Nephron progenitor cell (in vitro differentiated cells): ENCODE measurements around the gene FOXP1.
"Not testable (repeated sequence)": the region's sequence is repeated elsewhere in the genome, so short reads cannot be mapped to it uniquely, and the experiment has no call there.

Experiments used
- DNase-seq: peaks from one replicate; pipeline ENCODE4 v3.0.0; 2021
- H3K27ac Mint-ChIP-seq: 2 replicates; pipeline ENCODE4 v1.8.0; 2021; ENCODE audit warnings: mild to moderate bottlenecking, moderate library complexity, mixed read lengths
- H3K27me3 Mint-ChIP-seq: 2 replicates; pipeline ENCODE4 v1.8.0; 2021; ENCODE audit warnings: mild to moderate bottlenecking, low read depth, mixed read lengths; ENCODE audit not compliant: poor library complexity
- H3K36me3 Mint-ChIP-seq: 2 replicates; pipeline ENCODE4 v1.8.0; 2021; ENCODE audit warnings: low read depth, mixed read lengths
- H3K4me1 Mint-ChIP-seq: 2 replicates; pipeline ENCODE4 v1.8.0; 2021; ENCODE audit warnings: mixed read lengths
- H3K4me3 Mint-ChIP-seq: 2 replicates; pipeline ENCODE4 v1.8.0; 2021; ENCODE audit warnings: mild to moderate bottlenecking, moderate library complexity, mixed read lengths
- H3K9me3 Mint-ChIP-seq: 2 replicates; pipeline ENCODE4 v1.8.0; 2021; ENCODE audit warnings: mild to moderate bottlenecking, moderate library complexity, mixed read lengths
- TF ChIP-seq, protein P1 (sequence below): fragments of 200-600 bp; sonication (generic); IDR thresholded peaks from 2 replicates; pipeline ENCODE4 v1.5.0; 2021; ENCODE audit warnings: antibody characterized with exemption

Gene FOXP1

DNA sequence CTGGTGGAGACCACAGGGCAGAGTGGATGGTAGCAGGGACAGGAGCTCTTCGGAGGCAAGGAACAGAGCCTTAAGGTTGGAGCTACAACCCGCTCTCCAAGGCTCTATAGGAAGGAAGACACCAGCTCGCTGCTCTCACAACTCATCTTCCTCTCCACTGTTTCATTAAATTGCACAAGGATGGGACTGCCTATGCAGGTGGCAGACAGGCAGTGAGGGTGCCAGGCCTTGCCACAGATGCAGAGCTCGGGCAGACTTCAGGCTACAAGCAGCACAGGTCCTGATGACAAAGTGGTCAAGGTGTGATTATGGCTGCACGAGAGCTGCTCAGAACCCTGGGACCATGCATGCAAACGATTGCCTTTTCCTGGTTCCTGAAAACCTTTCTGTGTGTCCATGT, 144.6 kb downstream of the FOXP1 start:
- Mint-ChIP-seq H3K27me3 (peaks cover 10% of the 10 kb centered on the region), H3K36me3 (peaks cover 37% of the 10 kb centered on the region), H3K27ac (no peak overlapping the region), H3K4me3 (no peak overlapping the region), H3K9me3 (peaks cover 25% of the 10 kb centered on the region), H3K4me1 (peaks cover 24% of the 10 kb centered on the region)
- TF ChIP-seq, protein P1, sequence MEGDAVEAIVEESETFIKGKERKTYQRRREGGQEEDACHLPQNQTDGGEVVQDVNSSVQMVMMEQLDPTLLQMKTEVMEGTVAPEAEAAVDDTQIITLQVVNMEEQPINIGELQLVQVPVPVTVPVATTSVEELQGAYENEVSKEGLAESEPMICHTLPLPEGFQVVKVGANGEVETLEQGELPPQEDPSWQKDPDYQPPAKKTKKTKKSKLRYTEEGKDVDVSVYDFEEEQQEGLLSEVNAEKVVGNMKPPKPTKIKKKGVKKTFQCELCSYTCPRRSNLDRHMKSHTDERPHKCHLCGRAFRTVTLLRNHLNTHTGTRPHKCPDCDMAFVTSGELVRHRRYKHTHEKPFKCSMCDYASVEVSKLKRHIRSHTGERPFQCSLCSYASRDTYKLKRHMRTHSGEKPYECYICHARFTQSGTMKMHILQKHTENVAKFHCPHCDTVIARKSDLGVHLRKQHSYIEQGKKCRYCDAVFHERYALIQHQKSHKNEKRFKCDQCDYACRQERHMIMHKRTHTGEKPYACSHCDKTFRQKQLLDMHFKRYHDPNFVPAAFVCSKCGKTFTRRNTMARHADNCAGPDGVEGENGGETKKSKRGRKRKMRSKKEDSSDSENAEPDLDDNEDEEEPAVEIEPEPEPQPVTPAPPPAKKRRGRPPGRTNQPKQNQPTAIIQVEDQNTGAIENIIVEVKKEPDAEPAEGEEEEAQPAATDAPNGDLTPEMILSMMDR = no peak
- no peak for DNase-seq

DNA sequence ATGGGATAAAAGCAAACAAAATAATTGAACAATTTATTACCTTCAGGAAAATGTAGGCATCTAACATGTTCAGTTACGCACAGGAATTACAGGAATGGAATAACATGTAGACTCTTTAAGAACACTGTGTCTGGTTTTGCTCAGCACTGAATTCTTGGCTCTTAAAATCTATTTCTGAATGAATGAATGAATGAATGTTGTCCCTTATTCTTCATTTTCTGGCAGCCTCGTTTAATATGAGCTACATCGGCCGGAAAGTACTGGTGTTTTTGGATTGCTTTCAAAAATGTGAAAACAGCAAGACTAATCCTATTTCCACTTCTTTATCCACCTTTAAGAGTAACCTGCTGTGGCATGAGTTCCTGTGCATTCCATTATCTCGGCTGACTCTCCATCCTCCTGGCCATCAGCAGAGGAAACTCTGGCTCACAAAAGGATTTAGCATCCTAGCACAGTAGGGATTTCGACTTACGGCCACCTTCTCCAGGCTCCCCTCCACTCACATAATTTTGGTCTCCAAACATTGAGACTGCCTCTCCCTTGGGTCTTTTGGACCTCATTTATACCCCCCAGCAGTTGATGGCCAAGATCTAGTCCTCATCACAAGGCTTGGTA, 145.3 kb downstream of the FOXP1 start:
- H3K27me3 Mint-ChIP-seq = peaks cover 8% of the 10 kb centered on the region
- H3K4me3 Mint-ChIP-seq = no peak overlapping the region
- no peak overlapping the region for H3K27ac Mint-ChIP-seq
- peaks cover 25% of the 10 kb centered on the region for H3K9me3 Mint-ChIP-seq
- H3K36me3 Mint-ChIP-seq = peaks cover 37% of the 10 kb centered on the region
- H3K4me1 Mint-ChIP-seq = peaks cover 29% of the 10 kb centered on the region
- TF ChIP-seq, protein P1 = no peak
- DNase-seq = no peak

DNA sequence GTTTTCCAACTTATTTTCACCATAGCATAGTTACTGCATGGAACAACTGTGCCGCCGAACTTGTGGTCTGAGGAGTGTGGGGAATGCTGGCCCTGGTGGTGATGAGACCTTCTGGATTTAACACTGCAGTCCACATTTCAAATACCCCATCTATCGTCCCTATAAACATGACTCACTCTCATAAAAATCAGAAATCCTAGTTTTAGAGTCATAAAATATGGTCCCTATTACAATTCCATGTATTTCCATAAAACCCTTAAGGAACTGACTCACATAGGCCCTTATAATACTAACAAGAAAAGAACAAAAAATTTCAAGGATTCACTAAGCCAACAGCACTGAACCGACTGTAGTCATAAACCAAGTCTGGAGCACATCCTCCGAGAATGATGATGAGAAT, 147.2 kb downstream of the FOXP1 start:
- peaks cover 37% of the 10 kb centered on the region for H3K36me3 Mint-ChIP-seq
- DNase-seq = no peak
- H3K9me3 Mint-ChIP-seq = peaks cover 25% of the 10 kb centered on the region
- H3K4me1 Mint-ChIP-seq = peaks cover 38% of the 10 kb centered on the region
- TF ChIP-seq, protein P1 = no peak
- H3K27me3 Mint-ChIP-seq = peaks cover 8% of the 10 kb centered on the region
- H3K4me3 Mint-ChIP-seq = no peak overlapping the region
- peak overlapping the region; percentile 72 for H3K27ac Mint-ChIP-seq

DNA sequence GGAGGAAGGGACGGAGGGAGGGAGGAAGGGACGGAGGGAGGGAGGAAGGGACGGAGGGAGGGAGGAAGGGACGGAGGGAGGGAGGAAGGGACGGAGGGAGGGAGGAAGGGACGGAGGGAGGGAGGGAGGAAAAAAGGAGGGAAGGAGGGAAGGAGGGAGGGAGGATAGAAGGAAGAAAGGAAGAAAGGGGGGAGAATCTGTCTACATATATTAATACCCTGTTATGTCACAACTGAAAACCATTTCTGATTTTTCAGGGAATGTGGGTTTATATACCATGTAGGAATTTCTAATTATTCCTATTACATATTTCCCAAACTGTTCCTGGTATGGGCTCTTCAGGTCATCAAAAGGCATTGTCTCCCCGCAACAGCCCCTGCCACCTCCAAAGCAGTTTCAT, 147.7 kb downstream of the FOXP1 start:
- peaks cover 39% of the 10 kb centered on the region for H3K4me1 Mint-ChIP-seq
- not testable (repeated sequence) for H3K27me3 Mint-ChIP-seq, DNase-seq, H3K4me3 Mint-ChIP-seq
- H3K36me3 Mint-ChIP-seq = peaks cover 37% of the 10 kb centered on the region
- peaks cover 25% of the 10 kb centered on the region for H3K9me3 Mint-ChIP-seq
- H3K27ac Mint-ChIP-seq = peak overlapping the region; percentile 72

DNA sequence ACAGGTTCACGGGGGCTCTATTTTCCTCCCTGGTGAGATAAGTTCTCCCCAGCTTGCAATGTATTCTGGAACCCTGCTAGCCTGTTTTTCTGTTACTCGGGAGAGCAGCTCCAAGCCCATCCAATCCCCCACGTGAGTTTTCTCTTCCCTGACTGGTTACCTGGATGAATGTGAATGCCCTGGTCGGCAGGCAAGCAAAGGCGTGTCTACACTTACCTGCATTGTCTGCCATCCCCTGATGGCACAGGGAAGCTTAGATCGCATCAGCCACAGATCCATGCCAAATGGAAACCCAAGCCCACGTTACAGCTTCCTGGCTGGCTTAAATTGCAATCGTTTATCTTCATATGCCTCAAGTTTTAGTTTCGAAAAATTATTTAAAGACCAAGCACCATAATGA, 149.9 kb downstream of the FOXP1 start:
- peaks cover 25% of the 10 kb centered on the region for H3K9me3 Mint-ChIP-seq
- H3K4me3 Mint-ChIP-seq = no peak overlapping the region
- H3K27ac Mint-ChIP-seq = peak overlapping the region; percentile 46
- H3K36me3 Mint-ChIP-seq = peaks cover 37% of the 10 kb centered on the region
- H3K27me3 Mint-ChIP-seq = peaks cover 5% of the 10 kb centered on the region
- no peak for DNase-seq
- TF ChIP-seq, protein P1 = no peak
- H3K4me1 Mint-ChIP-seq = peaks cover 61% of the 10 kb centered on the region

DNA sequence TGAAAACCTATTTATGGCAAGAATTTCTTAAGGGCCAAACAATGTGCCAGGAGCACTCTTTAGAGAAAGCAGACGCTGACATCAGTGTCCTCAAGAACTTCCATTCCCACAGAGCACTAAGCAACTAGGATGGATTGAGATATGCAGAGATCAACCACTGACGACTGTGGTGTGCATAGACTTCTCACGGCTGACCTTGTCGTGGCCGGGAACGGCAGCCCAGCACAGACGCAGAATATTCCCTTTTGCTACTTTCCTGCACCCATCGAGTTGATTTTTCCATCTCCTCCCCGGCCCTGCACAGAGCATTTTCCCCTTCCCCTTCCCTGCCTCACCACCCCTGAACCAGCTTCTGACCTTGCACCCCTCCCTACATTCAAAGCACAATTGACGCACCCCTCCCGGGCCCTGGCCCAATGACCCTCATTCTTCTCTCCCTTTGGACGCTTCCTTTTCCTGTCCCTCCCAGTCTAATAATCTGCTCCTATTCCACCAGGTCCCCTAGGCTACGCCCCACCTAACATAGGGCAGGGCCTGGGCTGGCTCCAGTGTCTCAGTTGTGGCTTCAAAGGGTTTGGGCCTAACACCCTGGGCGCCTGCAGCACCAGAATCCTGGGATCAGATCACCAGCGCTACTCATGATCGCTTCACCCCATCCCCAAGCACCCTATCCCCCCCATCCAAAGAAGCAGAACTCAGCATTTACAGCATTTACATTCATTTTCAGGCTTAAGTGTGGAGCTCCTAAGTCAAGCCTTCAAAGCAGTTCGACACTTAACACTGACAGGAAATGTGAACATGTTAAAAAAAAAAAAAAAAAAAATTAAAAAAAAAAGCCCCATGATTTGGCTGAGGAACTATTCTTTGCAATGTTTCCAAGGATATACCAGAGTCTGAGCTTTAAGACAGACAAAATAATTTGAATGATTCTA, 151.2 kb downstream of the FOXP1 start:
- H3K9me3 Mint-ChIP-seq = peaks cover 31% of the 10 kb centered on the region
- no peak overlapping the region for H3K4me3 Mint-ChIP-seq
- DNase-seq = no peak
- peaks cover 31% of the 10 kb centered on the region for H3K36me3 Mint-ChIP-seq
- H3K4me1 Mint-ChIP-seq = peaks cover 74% of the 10 kb centered on the region
- peak overlapping the region; percentile 88 for H3K27ac Mint-ChIP-seq
- peaks cover 5% of the 10 kb centered on the region for H3K27me3 Mint-ChIP-seq
- TF ChIP-seq, protein P1 = no peak
